GM12878 (cell line): ENCODE results near the gene BCL11A. TPM values are rescaled to one million over a fixed set of nuclear protein-coding genes. Genes with fewer than 3 reads are reported as not detected.

Source experiments
- ATAC-seq: fragments of 200-7000 bp; cut with Tn5 transposase; 3 replicates; pipeline ENCODE4 v1.9.1; 2020; ENCODE audit warnings: mild to moderate bottlenecking, moderate library complexity
- BruUV-seq: library from RNA; stranded (reverse); fragments of 400-500 nt; replicated peaks from 2 replicates; lab custom pipeline; 2021; lab: Mats Ljungman, UMichigan
- CTCF ChIA-PET: fragments of 300-600 bp; sonication (Branson Sonifier 250); formaldehyde crosslinking; extraction: SDS; loops from one replicate; lab custom pipeline; 2021; ENCODE audit warnings: inconsistent platforms; lab: Yijun Ruan, JAX
- POLR2A ChIA-PET: fragments of 350-600 bp; formaldehyde crosslinking; extraction: SDS; loops from one replicate; lab custom pipeline; 2021; ENCODE audit warnings: inconsistent platforms; lab: Charles Lee
- RAD21 ChIA-PET: fragments of 300-600 bp; sonication (Branson Sonifier 250); formaldehyde crosslinking; loops from one replicate; lab custom pipeline; 2023; ENCODE audit warnings: antibody characterized with exemption; ENCODE audit not compliant: unreplicated experiment; lab: Charles Lee
- SMC1A ChIA-PET: fragments of 300-600 bp; sonication (Branson Sonifier 250); formaldehyde crosslinking; loops from one replicate; lab custom pipeline; 2023; ENCODE audit not compliant: unreplicated experiment, uncharacterized antibody; lab: Charles Lee
- DNase-seq: peaks from one replicate; pipeline ENCODE4 v3.0.0-alpha.2; 2011; ENCODE audit warnings: low read depth, low spot score
- FAIRE-seq: peaks from 3 replicates; lab custom pipeline; 2011; peaks lifted over from hg19 to GRCh38; lab: Jason Lieb, UNC
- H2AFZ ChIP-seq: 2 replicates; pipeline ENCODE4 v1.6.0; 2011; ENCODE audit warnings: low read depth, low read length, control low read depth; ENCODE audit not compliant: control insufficient read depth
- H3K27ac ChIP-seq: 2 replicates; pipeline ENCODE4 v1.5.1; 2011; ENCODE audit warnings: control low read depth; ENCODE audit not compliant: control insufficient read depth, insufficient read depth
- H3K27me3 ChIP-seq, 2 experiments: replicated peaks in 1 of 2; 2 replicates each; pipeline versions ENCODE4 v1.6.0 to v1.6.1; 2011; ENCODE audit warnings: low read length in 1 of 2; ENCODE audit not compliant: control insufficient read depth in 2 of 2, insufficient read depth in 2 of 2
- H3K36me3 ChIP-seq, 2 experiments: 2 replicates each; pipeline ENCODE4 v1.5.1; 2011; ENCODE audit warnings: low read length in 1 of 2; ENCODE audit not compliant: control insufficient read depth in 2 of 2, insufficient read depth in 2 of 2
- H3K4me1 ChIP-seq: 2 replicates; pipeline ENCODE4 v1.6.1; 2011; ENCODE audit warnings: mild to moderate bottlenecking, low read length, moderate library complexity, mixed read lengths; ENCODE audit not compliant: control insufficient read depth, insufficient read depth
- H3K4me2 ChIP-seq: 2 replicates; pipeline ENCODE4 v1.6.0; 2011; ENCODE audit warnings: control low read depth; ENCODE audit not compliant: control insufficient read depth, insufficient read depth
- H3K4me3 ChIP-seq: fragments of 200-600 bp; sonication (generic); 2 replicates; pipeline ENCODE4 v1.5.1; 2016
- H3K79me2 ChIP-seq: 2 replicates; pipeline ENCODE4 v1.6.0; 2011; ENCODE audit warnings: low read length; ENCODE audit not compliant: control insufficient read depth, insufficient read depth
- H3K9ac ChIP-seq: 2 replicates; pipeline ENCODE4 v1.8.0; 2011; ENCODE audit warnings: low read length, control low read depth, mixed read lengths; ENCODE audit not compliant: control insufficient read depth, insufficient read depth
- H3K9me3 ChIP-seq: replicated peaks from 3 replicates; pipeline ENCODE4 v1.5.1; 2011; ENCODE audit warnings: mild to moderate bottlenecking, low read length; ENCODE audit not compliant: control insufficient read depth, insufficient read depth
- H4K20me1 ChIP-seq: 2 replicates; pipeline ENCODE4 v1.6.0; 2011; ENCODE audit not compliant: control insufficient read depth, insufficient read depth
- CBFB ChIP-seq: IDR thresholded peaks from 2 replicates; pipeline ENCODE4 v1.6.1; 2016; ENCODE audit warnings: antibody characterized with exemption, low read depth
- CREM ChIP-seq: IDR thresholded peaks from 2 replicates; pipeline ENCODE4 v1.6.1; 2014; ENCODE audit warnings: antibody characterized with exemption, low read depth
- FOS ChIP-seq: IDR thresholded peaks from 3 replicates; pipeline ENCODE4 v1.6.1; 2011; ENCODE audit warnings: borderline replicate concordance; ENCODE audit not compliant: insufficient read length; ENCODE audit errors: extremely low read depth
- FOXK2 ChIP-seq: fragments of 450-650 bp; IDR thresholded peaks from 2 replicates; pipeline ENCODE4 v1.6.1; 2017; ENCODE audit warnings: mild to moderate bottlenecking, moderate library complexity
- HDAC2 ChIP-seq: fragments of 200-600 bp; sonication (generic); IDR thresholded peaks from 2 replicates; pipeline ENCODE4 v1.6.1; 2017
- NBN ChIP-seq: fragments of 450-650 bp; IDR thresholded peaks from 2 replicates; pipeline ENCODE4 v1.6.1; 2016
- POLR2A ChIP-seq: IDR thresholded peaks from 2 replicates; pipeline ENCODE4 v1.6.1; 2011; ENCODE audit warnings: low read depth, mild to moderate bottlenecking, low read length
- SMAD1 ChIP-seq: fragments of 450-650 bp; IDR thresholded peaks from 2 replicates; pipeline ENCODE4 v1.6.1; 2018; ENCODE audit warnings: mild to moderate bottlenecking, low read depth; ENCODE audit not compliant: partially characterized antibody
- TARDBP ChIP-seq: IDR thresholded peaks from 2 replicates; pipeline ENCODE4 v1.6.1; 2016; ENCODE audit warnings: borderline replicate concordance
- ZSCAN29 ChIP-seq: fragments of 450-650 bp; IDR thresholded peaks from 2 replicates; pipeline ENCODE4 v1.6.1; 2017; ENCODE audit warnings: mild to moderate bottlenecking, moderate library complexity
- WGBS: methylation state at CpG from one replicate; pipeline ENCODE4 v1.1.6; 2016; ENCODE audit warnings: low lambda C conversion rate; ENCODE audit not compliant: insufficient replicate concordance, insufficient coverage; ENCODE audit errors: missing lambda C conversion rate; 5-methylcytosine and 5-hydroxymethylcytosine counted together
- in situ Hi-C: fragments of 300-500 bp; cut with MboI; formaldehyde crosslinking; loops from 9 replicates; pipeline ENCODE4 v1.14.3; 2018; ENCODE audit warnings: mixed read lengths
- intact Hi-C: fragments of 100-400 bp; cut with micrococcal nuclease; formaldehyde crosslinking; loops from one replicate; pipeline ENCODE4 v1.14.2; 2022; ENCODE audit not compliant: unreplicated experiment
- polyA plus RNA-seq, 11 experiments: library from polyadenylated mRNA; depleted of rRNA in 4 of 11; unstranded in 6 of 11; stranded (reverse) in 5 of 11; fragments of >200 nt; fragmentation: Nextera tagmentation in 4 of 11; fragmentation: Illumina TruSeq in 1 of 11; extraction: Ambion mirVana in 4 of 11; extraction: Trizol in 1 of 11; gene quantifications; 1 replicate in 1 of 11; 2 replicates in 10 of 11; pipeline versions ENCODE4 v1.2.1 to v1.2.3, GENCODE V29; 2011 to 2016; ENCODE audit warnings: inconsistent platforms in 2 of 11, missing spikeins in 2 of 11, low read depth in 1 of 11
- total RNA-seq, 4 experiments: library from RNA; depleted of rRNA in 3 of 4; stranded (reverse); fragments of >200 nt in 3 of 4; fragmentation: Illumina TruSeq in 1 of 4; extraction: Trizol in 1 of 4; gene quantifications; 2 replicates each; pipeline versions ENCODE4 v1.2.1 to v1.2.3, GENCODE V29; 2013 to 2021
- TF ChIP-seq, protein P1 (sequence below): IDR thresholded peaks from 2 replicates; pipeline ENCODE4 v1.6.1; 2011; ENCODE audit warnings: mild to moderate bottlenecking, low read depth, low read length, moderate library complexity; ENCODE audit not compliant: insufficient replicate concordance

BCL11A gene
- total and polyA plus RNA-seq, 10 of the 15 experiments (the other 5 are each of a cell fraction or from before 2014, with no cell fraction given), result 7.5 to 26.6 (median 11.1) TPM; not detected in 1

DNA sequence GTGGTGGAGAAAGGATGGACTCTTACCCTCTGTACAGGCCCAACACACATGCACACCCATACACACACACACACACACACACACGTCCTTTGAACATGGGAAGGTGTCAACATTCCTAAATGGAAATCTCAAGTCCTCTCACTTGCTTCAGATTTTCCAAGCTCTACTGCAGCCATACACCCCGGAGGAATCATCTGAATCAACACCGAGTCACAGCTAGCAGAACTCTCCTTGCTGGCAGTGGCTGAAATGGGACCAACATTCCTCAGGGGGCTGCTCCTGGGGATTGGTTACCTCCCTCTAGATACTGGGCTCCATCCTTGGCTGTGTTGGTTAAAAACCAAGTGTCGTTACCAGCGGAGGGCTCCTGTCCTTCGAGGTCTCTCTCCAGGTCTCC is 112.7 kb downstream of the BCL11A start:
- ChIA-PET POLR2A (interaction anchor here (0.6 kb wide), 1 partner anchor 126 kb away, joined by 3 read pairs; no protein-coding TSS in a partner anchor), CTCF (interaction anchor here (0.6 to 1.8 kb wide), 5 partner anchors 13 to 106 kb away, joined by 3 to 8 read pairs (median 6); no protein-coding TSS in a partner anchor), SMC1A (interaction anchor here (1.0 to 2.0 kb wide), 6 partner anchors 7 to 90 kb away, joined by 3 to 11 read pairs (median 6); no protein-coding TSS in a partner anchor), RAD21 (interaction anchor here (0.6 kb wide), 1 partner anchor 1467 kb away, joined by 6 read pairs; no protein-coding TSS in a partner anchor)
- no peak overlapping the region for H3K4me2 ChIP-seq
- no peak overlapping the region; the same call in 1 of the 2 replicates for H3K27ac ChIP-seq
- no TSS peak for BruUV-seq
- no peak overlapping the region for H3K4me3 ChIP-seq
- no peaks in the 10 kb centered on the region for H3K27me3 ChIP-seq
- in situ Hi-C loops (no loop called here), intact Hi-C loops (no loop called here)
- ATAC-seq, result no peak
- DNase-seq, result no peak
- no peaks in the 10 kb centered on the region for H3K9me3 ChIP-seq
- H3K4me1 ChIP-seq, result peaks cover 44% of the 10 kb centered on the region
- no peak overlapping the region for H2AFZ ChIP-seq
- no peak for FAIRE-seq
- TF ChIP-seq, protein P1, sequence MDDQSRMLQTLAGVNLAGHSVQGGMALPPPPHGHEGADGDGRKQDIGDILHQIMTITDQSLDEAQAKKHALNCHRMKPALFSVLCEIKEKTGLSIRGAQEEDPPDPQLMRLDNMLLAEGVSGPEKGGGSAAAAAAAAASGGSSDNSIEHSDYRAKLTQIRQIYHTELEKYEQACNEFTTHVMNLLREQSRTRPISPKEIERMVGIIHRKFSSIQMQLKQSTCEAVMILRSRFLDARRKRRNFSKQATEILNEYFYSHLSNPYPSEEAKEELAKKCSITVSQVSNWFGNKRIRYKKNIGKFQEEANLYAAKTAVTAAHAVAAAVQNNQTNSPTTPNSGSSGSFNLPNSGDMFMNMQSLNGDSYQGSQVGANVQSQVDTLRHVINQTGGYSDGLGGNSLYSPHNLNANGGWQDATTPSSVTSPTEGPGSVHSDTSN, result no peak
- no peak for TF ChIP-seq HDAC2
- TF ChIP-seq POLR2A, result no peak
- no peak for TF ChIP-seq NBN
- no peak for TF ChIP-seq SMAD1
- TF ChIP-seq ZSCAN29, result no peak
- no peak for TF ChIP-seq FOS
- no peak for TF ChIP-seq TARDBP
- TF ChIP-seq CREM, result no peak
- TF ChIP-seq FOXK2, result no peak
- TF ChIP-seq CBFB, result no peak
- no peaks in the 10 kb centered on the region for H4K20me1 ChIP-seq
- no peaks in the 10 kb centered on the region for H3K79me2 ChIP-seq
- no peak overlapping the region for H3K9ac ChIP-seq
- no peaks in the 10 kb centered on the region for H3K36me3 ChIP-seq
- whole genome bisulfite sequencing, result 98% methylated on average over 6 of the region's 6 CpGs
